GM18868 (cell line): ENCODE results near the gene MAN1B1.
"Not testable (repeated sequence)": the region's sequence is repeated elsewhere in the genome, so short reads cannot be mapped to it uniquely, and the experiment has no call there.

Experiments used
- ATAC-seq: cut with Tn5 transposase; IDR thresholded peaks from one replicate; pipeline ENCODE4 v1.9.1; 2021; ENCODE audit warnings: mild to moderate bottlenecking, moderate library complexity; ENCODE audit not compliant: unreplicated experiment

The MAN1B1 gene

DNA sequence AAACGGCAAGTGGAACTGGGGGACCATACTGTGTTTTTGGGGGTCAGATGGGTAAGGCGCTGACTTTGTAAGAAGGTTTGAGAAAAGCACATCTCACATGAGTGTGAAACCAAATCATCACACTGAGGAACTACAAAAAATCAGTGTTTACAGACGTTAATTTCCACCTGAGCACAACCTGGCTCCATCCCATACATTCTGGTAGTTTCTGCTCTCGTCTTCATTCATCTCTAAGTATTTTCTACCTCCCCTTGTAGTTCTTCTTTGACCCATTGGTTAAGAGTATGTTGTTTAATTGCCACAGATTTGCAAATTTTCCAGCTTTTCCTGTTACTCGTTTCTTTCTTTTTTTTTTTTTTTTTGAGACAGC is 36.7 kb downstream of the MAN1B1 start:
- peak; percentile 40 for ATAC-seq

DNA sequence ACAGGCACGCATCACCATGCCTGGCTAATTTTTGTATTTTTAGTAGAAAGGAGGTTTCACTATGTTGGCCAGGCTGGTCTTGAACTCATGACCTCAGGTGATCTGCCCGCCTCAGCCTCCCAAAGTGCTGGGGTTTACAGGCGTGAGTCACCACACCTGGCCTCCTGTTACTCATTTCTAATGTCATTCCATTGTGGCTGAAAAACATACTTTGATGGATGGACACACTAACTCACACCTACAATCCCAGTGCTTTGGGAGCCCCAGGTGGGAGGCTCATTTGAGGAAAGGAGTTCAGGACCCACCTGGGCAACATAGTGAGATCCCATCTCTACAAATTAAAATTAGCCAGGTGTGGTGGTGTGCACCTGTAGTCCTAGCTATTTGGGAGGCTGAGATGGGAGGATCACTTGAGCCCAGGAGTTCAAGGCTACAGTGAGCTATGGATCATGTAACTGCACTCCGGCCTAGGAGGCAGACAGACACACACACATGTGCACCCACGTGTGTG is 37.2 kb downstream of the MAN1B1 start:
- ATAC-seq = not testable (repeated sequence)

DNA sequence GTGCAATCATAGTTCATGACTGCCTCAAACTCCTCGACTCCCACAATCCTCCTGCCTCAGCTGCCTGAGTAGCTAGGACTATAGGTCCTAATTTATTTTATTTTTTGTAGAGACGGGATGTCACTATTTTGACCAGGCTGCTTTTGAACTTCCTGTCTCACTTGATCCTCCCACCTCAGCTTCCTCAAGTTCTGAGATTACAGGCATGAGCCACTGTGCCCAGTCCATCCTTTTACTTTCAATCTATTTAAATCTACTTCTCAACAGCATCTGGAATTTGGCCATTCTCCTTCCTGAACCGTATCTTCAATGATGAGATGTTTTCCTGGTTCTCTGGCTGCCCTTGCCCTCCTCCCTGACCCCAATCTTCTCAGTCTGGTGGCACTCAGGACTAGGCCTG is 40.0 kb downstream of the MAN1B1 start:
- ATAC-seq = no peak

DNA sequence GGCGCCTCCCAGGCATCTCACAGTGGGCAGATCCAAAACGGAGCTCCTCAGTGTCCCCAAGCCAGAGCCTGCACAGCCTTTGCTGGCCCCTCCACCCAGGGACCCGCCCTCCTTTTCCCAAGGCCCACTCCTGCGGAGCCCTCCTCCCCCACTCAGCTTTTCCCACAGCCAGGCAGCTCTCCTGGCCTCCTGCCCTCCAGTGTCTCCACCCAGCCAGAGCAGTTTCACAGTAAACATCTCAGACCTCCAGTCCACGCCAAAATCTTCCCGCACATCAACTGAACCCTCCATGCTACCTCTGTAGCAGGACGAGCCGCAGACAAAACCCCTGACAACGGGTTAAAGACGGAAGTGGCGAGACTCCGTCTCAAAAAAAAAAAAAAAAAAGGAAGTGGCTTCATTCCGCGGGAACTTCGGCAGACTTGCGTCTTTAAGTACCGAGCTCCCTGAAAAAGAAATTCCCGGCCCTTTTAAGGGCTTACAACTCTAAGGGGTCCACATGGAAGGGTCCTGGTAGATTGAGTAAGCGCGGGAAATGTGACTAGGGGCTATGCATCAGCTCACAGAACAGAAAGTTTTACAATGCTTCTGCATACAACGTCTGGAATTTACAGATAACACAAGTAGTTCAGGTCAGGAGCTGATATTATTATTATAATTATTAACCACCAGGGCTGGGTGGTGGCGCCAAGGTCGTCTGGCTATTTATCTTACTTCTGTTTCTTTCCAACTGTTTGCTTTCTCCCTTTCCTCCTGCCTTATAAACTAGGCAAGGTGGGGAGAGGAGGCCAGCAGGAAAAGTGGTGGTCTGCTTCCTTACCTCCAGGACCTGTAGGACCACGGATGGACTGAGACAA is 40.7 kb downstream of the MAN1B1 start:
- ATAC-seq = no peak

DNA sequence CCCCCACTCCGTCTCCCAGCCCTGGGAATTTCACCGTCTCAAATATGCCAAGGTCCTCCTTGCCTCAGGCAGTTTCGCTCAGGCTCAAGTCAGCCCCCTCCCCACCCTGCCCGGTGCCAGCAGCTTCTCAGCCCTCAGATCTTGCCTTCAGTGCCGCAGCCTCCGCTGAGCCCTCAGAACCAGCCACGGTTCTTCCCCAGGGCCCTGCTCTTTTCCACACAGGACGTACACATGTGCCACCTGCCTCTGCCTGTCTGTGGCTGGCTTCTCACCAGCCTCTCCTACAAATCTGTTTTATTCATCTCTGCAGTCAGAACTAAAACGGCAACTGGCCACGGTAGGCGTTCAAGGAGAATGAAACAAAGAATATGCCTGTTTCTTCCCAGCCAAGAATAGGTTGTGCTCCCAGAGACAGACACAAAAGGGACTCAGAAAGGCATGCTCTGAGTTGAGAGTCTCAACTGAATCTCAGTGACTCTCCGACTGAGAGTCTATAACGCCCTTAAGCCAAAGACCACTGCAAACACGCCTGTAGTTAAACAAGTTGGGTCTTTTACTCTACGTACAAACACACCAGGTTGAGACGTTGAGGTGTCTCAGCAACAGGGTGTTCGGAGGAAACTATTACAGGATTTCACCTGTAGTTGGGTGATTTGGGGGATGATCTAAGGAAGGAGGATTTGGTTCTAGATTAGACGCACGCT is 41.5 kb downstream of the MAN1B1 start:
- ATAC-seq = no peak

DNA sequence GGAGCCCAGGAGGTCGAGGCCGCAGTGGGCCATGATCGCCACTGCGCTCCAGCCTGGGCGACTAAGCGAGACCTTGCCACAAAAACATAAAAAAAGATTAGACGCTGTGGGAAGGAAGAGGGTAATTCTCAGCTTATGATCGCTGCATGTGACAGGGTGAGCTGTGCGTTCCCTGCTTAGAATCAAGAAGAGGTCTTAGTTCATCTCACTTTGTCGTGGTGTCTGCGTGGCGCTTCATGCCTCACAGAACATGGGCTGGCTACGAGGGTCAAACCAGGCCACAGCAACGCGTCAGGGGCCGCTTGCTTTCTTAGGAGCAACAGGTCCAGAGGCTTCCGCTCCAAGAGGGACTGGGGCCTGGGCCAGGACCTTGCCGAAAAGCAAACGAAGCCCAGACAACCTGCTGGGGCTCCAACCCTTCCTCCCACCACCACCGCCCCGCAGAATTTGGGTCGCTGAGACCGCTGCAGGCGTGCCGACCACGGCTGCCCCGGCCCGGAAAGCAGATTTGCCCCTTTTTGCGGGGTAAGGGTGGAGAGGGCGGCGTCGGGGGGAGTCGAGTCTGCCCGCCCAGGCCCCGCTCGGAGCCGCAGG is 42.2 kb downstream of the MAN1B1 start:
- no peak for ATAC-seq

DNA sequence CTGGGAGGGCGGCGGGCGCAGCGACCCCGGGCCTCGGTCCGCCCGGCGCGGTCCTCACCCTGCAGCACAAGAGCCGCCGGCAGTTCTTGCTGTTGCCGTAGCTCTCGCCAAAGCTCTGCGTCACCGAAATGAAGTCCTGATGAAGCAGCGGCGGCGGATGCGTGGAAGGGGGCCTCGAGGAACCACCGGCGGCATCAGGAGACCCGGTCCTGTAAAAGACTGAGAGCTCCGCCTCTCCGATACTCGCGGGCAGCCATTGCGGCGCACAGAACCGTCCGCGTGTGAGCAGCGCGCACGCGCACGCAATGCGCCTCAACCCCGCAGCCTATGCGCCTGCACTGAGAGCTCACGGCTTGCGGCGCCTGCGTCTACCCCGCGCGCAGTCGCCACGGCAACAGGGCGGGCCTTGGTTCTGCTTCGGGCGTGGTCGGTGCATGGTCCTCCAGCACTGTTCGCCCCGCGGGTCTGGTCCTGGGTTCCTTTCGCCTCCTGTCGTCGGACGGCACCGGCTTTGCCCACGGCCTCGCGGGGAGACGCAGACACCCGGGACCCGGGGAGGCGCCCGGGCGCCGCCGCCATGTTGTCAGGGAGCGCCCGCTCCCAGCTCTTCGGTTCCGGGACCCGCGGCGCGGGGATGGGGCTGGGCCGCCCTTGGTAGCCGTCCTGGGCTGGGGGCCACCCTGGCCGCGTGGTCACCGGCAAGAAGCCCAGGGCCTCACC is 42.8 kb downstream of the MAN1B1 start:
- peak; percentile 90 for ATAC-seq

DNA sequence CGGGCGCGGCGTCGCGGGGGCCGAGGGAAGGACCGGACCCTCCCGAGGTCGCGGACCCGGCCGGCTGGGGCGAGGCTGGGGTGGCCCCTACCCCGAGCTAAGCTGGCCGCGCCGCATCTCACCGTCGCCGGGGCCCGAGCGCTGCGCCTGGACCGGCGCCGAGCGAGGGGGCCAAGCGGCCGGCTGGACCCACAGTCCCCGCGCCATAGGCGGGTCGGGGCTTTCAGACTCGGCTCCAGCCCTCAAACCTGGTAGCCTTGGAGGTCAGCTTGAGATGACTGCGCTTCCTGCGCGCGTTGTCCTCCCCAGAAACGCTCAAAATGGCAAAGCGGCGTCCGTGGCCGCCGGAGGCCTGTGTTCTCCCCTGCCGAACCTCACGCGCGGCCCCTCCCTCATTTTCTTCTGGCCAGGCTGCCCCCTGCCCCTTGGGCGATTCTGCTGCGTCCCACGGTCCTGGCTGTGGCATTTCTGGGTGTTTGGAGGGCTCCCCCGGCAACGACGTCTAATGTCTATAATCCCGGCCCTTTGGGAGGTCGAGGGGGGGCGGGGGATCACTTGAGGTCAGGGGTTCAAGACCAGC is 43.5 kb downstream of the MAN1B1 start:
- ATAC-seq = no peak

DNA sequence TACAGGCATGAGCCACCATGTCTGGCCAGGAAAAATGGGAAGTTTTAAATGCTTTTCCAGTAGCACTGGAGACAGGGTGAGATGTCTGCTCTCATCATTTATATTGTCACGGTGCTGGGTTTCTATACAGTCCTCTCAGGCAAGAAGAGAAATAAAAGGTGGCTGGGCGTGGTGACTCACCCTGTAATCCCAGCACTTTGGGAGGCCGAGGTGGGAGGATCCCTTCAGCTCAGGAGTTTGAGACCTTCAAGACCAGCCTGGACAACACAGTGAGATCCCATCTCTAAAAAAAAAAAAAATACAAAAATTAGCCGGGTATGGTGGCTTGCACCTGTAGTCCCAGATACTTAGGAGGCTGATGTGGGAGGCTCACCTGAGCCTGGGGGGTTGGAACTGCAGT is 47.4 kb downstream of the MAN1B1 start:
- no peak for ATAC-seq

DNA sequence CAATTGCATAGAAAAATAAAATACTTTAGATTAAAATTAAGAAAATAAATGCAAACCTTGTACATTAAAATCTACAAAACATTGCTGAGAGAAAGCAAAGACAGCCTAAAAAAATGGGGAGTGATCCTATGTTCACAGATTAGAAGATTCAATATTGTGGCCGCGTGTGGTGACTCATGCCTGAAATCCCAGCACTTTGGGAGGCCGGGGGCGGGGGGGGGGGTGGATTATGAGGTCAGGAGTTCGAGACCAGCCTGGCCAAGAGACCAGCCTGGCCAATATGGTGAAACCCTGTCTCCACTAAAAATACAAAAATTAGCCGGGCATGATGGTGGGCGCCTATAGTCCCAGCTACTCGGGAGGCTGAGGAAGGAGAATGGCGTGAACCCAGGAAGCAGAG is 48.4 kb downstream of the MAN1B1 start:
- ATAC-seq = not testable (repeated sequence)

DNA sequence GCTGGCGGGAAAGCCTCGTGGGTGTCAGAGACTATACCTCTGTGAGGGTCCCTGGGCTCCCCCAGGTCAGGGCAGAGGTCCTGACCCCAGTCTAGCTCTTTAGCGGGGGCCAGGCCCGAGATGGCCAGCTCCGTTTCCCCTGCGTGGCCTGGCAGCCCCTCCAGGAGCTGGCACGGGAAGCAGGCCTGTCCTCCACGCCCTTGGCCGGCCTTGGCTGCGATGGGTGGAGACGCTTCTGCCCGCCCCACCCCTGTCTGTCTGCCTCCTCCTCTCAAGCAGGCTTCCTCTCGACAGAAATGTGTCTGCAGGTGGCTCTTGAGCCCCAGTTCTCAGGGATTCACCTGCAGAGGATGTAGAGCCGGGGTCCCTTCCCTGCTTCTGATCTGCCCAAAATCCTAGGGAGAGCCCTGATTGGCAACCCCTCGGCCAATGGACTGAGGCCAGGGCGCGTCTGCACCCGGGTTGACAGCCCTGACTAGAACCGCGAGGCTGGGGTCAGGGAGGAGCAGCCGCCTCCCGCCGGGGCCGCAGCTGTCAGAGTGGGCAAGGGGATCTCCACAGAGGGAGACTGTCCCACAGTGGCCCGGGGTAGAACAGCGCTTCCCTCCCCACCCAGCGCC is 49.6 kb downstream of the MAN1B1 start:
- ATAC-seq = no peak

DNA sequence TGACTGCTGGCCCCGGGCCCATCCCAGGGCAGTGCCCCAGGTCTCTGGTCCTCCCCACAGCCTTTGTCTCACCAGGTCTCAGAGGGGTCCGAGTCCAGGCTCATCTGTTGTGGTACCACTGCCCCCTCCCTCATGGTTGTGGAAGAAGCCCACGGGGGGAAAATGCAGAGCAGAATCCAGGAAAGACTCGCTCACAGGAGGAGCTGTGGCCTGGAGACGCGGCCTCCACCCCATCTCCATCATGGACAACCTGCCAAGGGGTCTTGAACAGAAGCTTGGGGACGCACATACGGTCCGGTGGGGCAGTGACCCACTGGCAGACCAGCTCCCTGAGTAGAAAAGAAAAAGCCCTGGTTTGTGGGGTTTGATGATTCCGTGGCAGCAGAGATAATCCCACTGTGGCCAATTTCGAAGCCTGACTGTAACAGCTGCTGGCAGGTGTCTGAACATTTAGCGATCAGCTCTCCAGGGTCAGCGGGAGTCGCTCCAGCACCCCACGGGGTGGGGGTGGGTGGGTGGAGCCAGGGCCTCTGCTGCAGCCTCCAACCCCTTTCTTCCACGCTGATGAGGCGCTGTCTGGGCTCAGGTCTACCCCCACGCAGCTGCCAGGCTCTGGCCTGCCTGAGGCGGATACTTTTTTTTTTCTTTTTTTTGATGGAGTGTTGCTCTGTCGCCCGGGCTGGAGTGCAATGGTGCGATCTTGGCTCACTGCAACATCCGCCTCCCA is 50.3 kb downstream of the MAN1B1 start:
- no peak for ATAC-seq

DNA sequence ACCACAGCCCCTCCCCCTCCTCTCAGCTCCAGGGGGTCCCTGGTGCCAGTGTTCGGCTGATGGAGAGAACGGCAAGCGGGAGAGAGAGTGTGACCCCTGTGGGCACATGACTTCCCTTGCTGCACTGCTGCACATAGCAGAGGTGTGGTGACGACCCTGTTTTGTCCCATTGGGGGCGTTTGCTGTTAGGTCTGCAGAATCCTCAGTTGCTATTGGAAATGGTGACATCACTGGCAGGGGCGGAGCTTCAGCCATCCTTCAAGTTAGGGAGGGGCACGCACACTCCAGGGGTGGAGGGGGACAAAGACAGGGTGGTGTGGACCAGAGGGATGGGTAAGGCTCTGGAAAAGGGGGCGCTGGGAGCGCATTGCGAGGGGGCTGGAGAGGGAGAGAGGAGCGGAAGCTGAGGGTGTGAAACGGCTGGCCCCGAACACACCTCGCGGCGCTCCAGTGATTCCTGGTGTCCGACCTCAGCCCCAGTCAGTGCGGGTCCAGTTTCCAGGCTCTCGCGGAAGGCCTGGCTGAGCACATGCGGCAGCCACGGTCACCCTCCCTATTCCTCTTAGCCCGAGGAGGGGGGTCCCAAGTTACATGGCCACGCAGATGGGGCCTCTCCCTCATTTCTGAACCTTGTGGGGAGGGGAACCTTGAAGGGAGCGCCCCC is 51.4 kb downstream of the MAN1B1 start:
- no peak for ATAC-seq

DNA sequence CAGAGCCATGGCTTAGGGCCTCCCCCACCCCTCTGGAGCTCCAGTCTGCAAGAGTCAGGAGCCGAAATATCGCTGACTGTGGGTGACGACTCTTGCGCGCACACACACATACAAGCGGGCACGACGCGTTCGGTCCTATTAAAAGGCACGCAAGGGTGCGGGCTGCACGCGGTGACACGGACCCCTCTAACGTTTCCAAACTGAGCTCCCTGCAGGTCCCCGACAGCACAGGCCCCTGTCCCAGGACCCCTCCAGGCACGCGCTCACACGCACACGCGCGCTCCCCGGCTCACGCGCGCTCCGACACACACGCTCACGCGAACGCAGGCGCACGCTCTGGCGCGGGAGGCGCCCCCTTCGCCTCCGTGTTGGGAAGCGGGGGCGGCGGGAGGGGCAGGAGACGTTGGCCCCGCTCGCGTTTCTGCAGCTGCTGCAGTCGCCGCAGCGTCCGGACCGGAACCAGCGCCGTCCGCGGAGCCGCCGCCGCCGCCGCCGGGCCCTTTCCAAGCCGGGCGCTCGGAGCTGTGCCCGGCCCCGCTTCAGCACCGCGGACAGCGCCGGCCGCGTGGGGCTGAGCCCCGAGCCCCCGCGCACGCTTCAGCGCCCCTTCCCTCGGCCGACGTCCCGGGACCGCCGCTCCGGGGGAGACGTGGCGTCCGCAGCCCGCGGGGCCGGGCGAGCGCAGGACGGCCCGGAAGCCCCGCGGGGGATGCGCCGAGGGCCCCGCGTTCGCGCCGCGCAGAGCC is 52.1 kb downstream of the MAN1B1 start, which contains the start of gene GRIN1:
TSS of gene GRIN1 (plus strand) at position 433 of the 746 bp plus-strand sequence. CDS start 333 bp downstream, outside the sequence.
- ATAC-seq = no peak

DNA sequence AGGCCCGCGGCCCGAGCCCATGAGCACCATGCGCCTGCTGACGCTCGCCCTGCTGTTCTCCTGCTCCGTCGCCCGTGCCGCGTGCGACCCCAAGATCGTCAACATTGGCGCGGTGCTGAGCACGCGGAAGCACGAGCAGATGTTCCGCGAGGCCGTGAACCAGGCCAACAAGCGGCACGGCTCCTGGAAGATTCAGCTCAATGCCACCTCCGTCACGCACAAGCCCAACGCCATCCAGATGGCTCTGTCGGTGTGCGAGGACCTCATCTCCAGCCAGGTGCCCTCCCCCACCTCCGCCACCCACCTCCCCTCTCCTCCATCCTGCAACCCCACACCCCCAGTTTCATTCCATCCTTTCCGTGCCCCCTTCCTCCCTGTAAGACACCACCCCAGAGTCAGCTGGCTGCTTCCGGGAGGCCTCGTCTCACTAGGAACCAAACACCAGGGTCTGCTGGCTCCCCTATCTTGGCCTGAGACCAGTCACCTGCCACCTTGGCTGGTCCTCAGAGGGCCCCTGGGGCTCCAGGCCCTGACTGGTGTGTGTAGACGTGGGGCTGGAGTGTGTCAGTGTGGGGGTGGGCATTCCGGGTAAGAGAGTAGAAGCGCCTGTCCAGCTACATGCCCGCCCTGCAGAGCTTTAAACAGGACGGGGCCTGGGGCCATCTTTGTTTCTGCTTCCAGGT is 52.8 kb downstream of the MAN1B1 start:
- ATAC-seq = no peak

DNA sequence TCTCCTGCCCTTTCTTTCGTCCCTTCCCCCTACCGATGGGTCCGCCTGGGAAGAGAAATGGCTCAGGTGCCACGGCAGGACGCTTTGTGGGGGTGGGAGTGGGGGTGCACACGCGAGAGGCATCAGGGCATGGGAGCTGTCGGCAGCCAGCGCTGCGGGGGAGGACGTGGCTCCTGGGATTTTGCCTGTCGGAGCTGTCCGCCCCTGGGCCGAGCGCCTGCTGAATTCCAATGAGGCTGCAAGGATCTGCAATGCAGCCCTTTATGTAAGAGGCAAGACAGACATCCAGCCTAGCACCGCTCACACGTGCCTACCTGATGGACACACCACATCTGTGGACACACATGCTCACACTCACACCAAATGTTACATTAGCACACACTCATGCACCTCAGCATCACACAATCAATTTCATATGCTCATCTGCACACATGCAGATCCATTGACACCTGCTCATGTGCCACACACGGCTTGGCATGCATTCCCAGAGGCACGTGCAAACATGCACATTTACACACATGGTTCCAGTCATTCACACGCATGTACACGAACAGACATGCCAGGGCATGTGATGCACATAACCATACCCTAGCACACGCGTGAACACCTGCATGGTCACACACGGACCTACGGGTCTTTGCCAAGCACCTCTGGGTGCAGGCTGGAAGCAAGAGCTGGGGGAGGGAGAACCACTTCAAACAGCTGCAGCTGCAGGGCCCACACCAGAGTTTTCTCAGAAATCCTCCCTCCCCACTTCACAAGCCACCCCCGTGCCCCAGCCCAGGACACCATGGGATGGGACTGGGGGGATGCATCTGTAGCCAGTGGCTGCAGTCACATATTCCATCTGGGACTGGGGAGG is 53.6 kb downstream of the MAN1B1 start:
- no peak for ATAC-seq
